ENCODE measurements around the gene SERPINI1. TPM values are rescaled to one million over a fixed set of nuclear protein-coding genes. Genes with fewer than 3 reads are reported as not detected.
A peak's percentile ranks its signal among the peaks of the same experiment; 100 is the strongest.

SERPINI1 gene
- total RNA-seq, 1 donor from 2014 or later, result 5.1 TPM

DNA sequence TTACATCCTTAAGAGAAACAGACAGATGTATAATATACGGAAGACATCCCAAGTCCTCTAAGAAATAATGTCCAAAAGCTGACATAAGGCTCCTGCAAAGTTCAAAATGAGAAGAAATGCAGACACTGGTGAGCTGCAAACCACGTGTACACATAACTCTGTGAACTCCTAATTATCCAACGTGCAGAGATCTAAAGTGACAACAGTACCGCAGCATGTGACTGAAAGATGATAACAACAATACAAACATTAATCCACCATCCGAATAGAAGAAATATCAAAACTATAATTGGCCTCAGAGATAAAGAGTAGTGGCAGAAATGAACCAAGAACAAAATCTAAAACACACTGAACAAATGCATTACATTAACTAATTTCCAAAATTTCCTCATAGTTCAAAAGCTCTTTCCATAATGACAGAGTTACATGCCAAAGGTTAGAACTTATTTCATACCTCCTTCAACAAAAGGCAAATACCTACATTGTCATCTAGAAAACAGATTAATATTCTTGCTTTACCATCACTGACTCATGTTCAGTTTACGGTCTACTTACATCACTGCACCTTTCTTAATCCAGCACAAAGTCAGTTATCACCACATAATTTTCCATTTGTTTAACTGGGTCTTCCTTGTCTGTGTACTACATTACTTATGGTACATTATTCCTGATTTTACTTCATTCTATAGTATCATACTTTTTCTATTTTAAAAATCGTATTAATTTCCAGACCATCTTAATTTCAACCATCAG, 3.0 kb upstream of the SERPINI1 start:
- no peak for ATAC-seq
- no peak for DNase-seq
- intact Hi-C loops (cut with micrococcal nuclease), result no loop called here

DNA sequence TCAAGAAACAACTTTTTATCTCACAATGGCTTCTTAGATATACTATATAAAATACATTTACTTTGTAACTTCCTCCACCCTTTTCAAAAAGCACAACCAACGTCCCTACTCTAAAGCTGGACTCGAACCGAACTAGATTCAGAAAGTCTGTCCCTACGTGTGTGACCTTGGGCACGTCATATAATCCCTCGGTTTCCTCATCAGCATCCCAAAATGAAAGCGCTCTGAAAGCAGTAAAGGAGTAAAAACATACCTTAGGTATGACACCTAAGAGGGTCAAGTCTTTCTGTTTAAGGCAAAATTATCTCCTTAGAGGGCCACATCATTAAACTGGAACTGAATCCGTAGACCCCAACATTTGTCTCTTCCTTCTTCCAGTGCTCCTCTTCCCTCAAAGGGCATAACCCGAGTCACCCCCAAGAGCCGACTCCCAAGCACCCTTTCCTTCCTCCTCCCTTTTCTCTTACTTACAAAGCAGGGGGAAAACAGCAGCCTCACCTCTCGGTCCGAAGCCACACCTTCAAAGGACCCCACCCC, 1.5 kb upstream of the SERPINI1 start:
- intact Hi-C loops (cut with micrococcal nuclease), result no loop called here

DNA sequence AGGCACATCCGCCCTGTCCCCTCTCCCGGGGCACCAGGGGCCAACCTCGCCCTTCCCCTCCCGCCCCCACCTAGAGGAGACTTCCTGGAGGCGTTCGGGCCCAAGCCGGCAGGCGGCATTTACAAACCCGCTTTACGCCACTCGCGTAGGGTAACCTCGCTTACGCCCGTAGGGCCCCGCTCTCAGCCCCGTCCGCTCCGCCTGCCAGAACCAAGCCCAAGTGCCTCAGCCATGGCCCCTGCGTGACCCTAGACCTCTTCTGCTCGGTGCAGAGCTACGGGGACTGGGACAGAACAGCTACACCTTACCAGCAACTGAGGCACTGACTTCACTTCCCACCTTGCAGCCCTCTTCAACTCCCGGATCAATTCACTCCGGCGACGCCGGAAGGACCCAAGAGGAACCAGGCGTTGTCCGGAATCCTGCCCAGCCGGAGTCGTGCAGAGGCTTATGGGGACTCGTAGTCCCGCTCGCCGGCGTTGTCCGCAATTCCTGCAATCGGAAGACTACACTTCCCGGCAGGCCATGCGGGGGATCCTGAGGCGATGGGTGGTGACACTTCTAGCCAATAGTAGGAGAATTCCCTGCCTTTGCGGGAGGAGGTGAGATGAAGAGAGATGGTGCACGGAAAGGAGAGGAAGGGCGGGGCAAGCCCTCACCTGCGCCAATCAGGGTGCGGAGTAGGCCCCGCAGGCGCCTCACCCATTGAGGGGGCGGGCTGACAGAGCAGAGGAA, 856 bp upstream of the SERPINI1 start, which contains the start of gene PDCD10:
Gene PDCD10 (minus strand): TSS at position 395 of the 735 bp plus-strand sequence. CDS start 14,735 bp downstream, outside the sequence.
- ATAC-seq (peak; percentile 95), DNase-seq (peak; percentile 98)
- intact Hi-C loops (cut with micrococcal nuclease), result no loop called here

More for the DNA sequence above, 1.5 kb upstream of the SERPINI1 start:
- DNase-seq (no peak), ATAC-seq (no peak)

- ATAC-seq (no peak), DNase-seq (no peak)
- intact Hi-C loops (cut with micrococcal nuclease), result no loop called here
Measured at GRCh38 chr3:167736264-167736787, 805 bp downstream of the SERPINI1 start.

DNA sequence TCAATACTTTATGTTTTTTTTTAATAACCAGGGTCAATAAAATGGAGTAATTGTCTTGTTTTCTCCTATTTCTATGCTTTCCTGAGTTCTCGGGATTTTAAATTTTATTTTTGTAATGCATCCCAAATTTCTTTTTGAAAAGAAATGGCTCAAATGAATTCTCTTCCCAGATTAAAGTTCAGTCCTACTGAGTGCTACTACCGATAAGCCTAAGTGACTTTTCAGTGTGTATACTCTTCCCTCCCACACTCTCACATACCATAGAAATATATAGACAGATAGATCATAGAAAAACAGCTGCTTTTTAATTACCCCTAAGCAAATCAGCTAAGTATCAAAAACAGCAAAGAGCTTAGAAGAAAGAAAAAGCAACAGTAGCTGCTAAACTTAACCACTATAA, 1.5 kb downstream of the SERPINI1 start:
- DNase-seq (no peak), ATAC-seq (no peak)
- intact Hi-C loops (cut with micrococcal nuclease), result no loop called here

GRCh38 chr3:167738037-167738436, 2.5 kb downstream of the SERPINI1 start:
- intact Hi-C loops (cut with micrococcal nuclease), result no loop called here
- no peak for ATAC-seq
- no peak for DNase-seq

- intact Hi-C loops (cut with micrococcal nuclease), result no loop called here
- DNase-seq (no peak), ATAC-seq (no peak)
Measured at GRCh38 chr3:167739190-167739810, 3.8 kb downstream of the SERPINI1 start.

GRCh38 chr3:167740961-167741587, 5.6 kb downstream of the SERPINI1 start:
- intact Hi-C loops (cut with micrococcal nuclease), result no loop called here
- DNase-seq (no peak), ATAC-seq (peak; percentile 76)

GRCh38 chr3:167742338-167742737, 6.8 kb downstream of the SERPINI1 start:
- no peak for DNase-seq
- intact Hi-C loops (cut with micrococcal nuclease), result no loop called here
- ATAC-seq, result no peak

DNA sequence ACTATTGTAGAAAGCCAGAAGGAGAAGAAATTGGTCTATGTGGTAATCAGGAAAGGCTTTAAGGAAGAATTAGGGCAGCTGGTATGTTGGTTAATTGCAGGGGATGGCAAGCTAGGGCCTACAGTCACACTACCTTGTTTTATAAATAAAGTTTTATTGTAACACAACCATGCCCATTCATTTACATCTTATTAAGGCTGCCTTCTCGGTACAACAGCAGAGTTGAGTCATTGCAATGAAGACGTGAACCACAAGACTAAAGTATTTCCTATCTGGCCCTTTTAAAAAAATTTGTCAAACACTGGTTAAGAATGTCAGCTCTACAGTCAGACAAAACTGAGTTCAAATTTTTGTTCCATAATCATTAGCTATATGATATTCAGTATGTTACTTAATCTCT, 8.3 kb downstream of the SERPINI1 start:
- no peak for DNase-seq
- intact Hi-C loops (cut with micrococcal nuclease), result no loop called here
- no peak for ATAC-seq

DNA sequence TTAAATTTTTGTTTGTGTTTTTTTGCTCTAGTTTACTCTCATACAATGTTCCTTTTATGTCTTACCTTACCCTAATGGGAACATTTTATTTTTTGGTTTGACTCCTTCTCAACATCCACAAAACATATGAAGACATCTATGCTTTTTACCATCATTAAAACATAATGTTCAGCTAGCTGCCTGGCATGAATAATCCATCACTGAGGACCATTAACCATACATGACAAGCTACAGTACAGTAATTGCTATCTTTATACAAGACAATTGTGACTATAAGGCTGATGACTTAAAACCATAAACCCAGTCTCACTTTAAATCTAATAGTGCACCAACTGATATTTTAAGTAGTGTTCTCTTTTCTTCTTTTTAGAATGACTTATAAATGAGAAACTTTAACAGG, 13.7 kb downstream of the SERPINI1 start:
- intact Hi-C loops (cut with micrococcal nuclease), result no loop called here
- ATAC-seq, result no peak
- no peak for DNase-seq

- ATAC-seq (peak; percentile 49), DNase-seq (no peak)
- intact Hi-C loops (cut with micrococcal nuclease), result no loop called here
Measured at GRCh38 chr3:167749728-167750127, 14.2 kb downstream of the SERPINI1 start.

- intact Hi-C loops (cut with micrococcal nuclease), result no loop called here
- no peak for DNase-seq
- peak; percentile 84 for ATAC-seq
Measured at GRCh38 chr3:167750272-167750971, 14.9 kb downstream of the SERPINI1 start.

DNA sequence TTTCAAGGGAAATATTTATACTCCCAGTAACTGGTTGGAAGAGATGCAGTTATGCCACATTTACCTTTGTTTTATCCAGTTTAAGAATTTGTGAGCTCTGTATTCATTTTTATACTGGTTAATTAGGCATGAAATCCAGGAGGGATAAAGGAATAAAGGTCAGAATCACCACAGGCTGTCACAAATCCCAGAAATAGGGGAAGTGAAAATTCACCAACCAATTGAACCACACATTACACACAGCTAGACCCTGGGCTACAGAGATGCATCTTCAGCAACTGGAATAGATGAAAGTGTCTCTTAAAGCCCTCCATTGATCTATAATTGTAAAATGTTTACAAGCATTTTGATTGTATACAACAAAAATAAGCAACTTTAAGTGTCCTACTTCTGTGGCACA, 18.5 kb downstream of the SERPINI1 start:
- ATAC-seq (no peak), DNase-seq (no peak)
- intact Hi-C loops (cut with micrococcal nuclease), result no loop called here

- intact Hi-C loops (cut with micrococcal nuclease), result no loop called here
- no peak for ATAC-seq
- no peak for DNase-seq
Measured at GRCh38 chr3:167761302-167761701, 25.8 kb downstream of the SERPINI1 start.

- intact Hi-C loops (cut with micrococcal nuclease), result no loop called here
- ATAC-seq (no peak), DNase-seq (no peak)
Measured at GRCh38 chr3:167762296-167762695, 26.8 kb downstream of the SERPINI1 start.

- ATAC-seq (no peak), DNase-seq (no peak)
- intact Hi-C loops (cut with micrococcal nuclease), result no loop called here
Measured at GRCh38 chr3:167772992-167773391, 37.5 kb downstream of the SERPINI1 start.

DNA sequence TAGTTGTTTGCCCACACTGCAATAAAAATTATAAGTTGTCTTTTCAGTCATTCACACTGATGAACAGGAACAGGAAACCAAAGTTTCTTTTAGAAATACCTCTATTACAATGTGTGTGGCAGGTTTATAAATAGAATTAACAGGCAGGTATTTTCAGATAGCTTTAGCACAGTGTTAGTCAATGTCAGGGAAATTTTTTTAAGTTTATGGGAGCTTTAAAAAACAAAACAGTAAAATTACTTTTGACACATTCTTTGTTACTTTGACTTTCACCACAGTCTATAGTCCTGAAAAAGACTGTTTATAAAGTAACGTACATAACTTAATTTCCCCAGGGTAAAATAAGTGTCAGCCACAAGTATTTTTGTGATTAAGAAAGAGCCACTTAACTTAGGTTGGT, 38.1 kb downstream of the SERPINI1 start:
- ATAC-seq, result no peak
- intact Hi-C loops (cut with micrococcal nuclease), result no loop called here
- DNase-seq, result no peak

All from left ventricle myocardium superior (tissue), 1 donor.